HepG2 (cell line): ENCODE results near the gene CRYM. TPM values are rescaled to one million over a fixed set of nuclear protein-coding genes. Genes with fewer than 3 reads are reported as not detected.

Experiments
- ATF1 ChIP-seq: IDR thresholded peaks from 2 replicates; pipeline ENCODE4 v1.6.1; 2016; ENCODE audit warnings: mild to moderate bottlenecking, control low read depth
- BHLHE40 ChIP-seq: IDR thresholded peaks from 2 replicates; pipeline ENCODE4 v1.6.1; 2011; ENCODE audit warnings: low read length, improper control_type of control experiment
- CAMTA2 ChIP-seq: sonication (generic); formaldehyde crosslinking; IDR thresholded peaks from 2 replicates; pipeline ENCODE4 v1.4.0; 2020; ENCODE audit warnings: mild to moderate bottlenecking, missing genetic modification reagents, borderline replicate concordance
- FOXK1 ChIP-seq: sonication (generic); formaldehyde crosslinking; IDR thresholded peaks from 2 replicates; pipeline ENCODE4 v1.4.0; 2020; ENCODE audit warnings: low read depth, missing genetic modification reagents, borderline replicate concordance
- GFI1 ChIP-seq: sonication (generic); formaldehyde crosslinking; IDR thresholded peaks from 2 replicates; pipeline ENCODE4 v1.5.0; 2020; ENCODE audit warnings: missing genetic modification reagents, mild to moderate bottlenecking, borderline replicate concordance
- JUND ChIP-seq: sonication (generic); formaldehyde crosslinking; IDR thresholded peaks from 2 replicates; pipeline ENCODE4 v1.8.0; 2022; ENCODE audit warnings: mild to moderate bottlenecking, missing genetic modification reagents
- NCOA2 ChIP-seq: sonication (generic); formaldehyde crosslinking; IDR thresholded peaks from 2 replicates; pipeline ENCODE4 v1.8.0; 2022; ENCODE audit warnings: inconsistent platforms
- NFE2 ChIP-seq: sonication (generic); formaldehyde crosslinking; IDR thresholded peaks from 2 replicates; pipeline ENCODE4 v1.4.0; 2020; ENCODE audit warnings: missing genetic modification reagents
- NFE2L2 ChIP-seq: fragments of 150-350 bp; IDR thresholded peaks from 2 replicates; pipeline ENCODE4 v1.6.1; 2014; ENCODE audit warnings: low read length
- ONECUT2 ChIP-seq: sonication (generic); formaldehyde crosslinking; IDR thresholded peaks from 2 replicates; pipeline ENCODE4 v1.4.0; 2020; ENCODE audit warnings: missing genetic modification reagents
- RFXANK ChIP-seq: IDR thresholded peaks from 2 replicates; pipeline ENCODE4 v1.6.1; 2016
- SP140L ChIP-seq: sonication (generic); formaldehyde crosslinking; IDR thresholded peaks from 2 replicates; pipeline ENCODE4 v1.4.0; 2020; ENCODE audit warnings: missing genetic modification reagents, borderline replicate concordance
- XRCC5 ChIP-seq: fragments of 200-400 bp; formaldehyde crosslinking; optimal IDR thresholded peaks from 2 replicates; pipeline ENCODE3; 2017; ENCODE audit warnings: mild to moderate bottlenecking, low read length
- ZBTB3 ChIP-seq: sonication (generic); formaldehyde crosslinking; IDR thresholded peaks from 2 replicates; pipeline ENCODE4 v1.4.0; 2020; ENCODE audit warnings: low read depth, mild to moderate bottlenecking, moderate library complexity, missing genetic modification reagents, borderline replicate concordance
- ZKSCAN5 ChIP-seq: sonication (generic); formaldehyde crosslinking; IDR thresholded peaks from 2 replicates; pipeline ENCODE4 v1.5.1; 2020; ENCODE audit warnings: mild to moderate bottlenecking, missing genetic modification reagents
- ZNF24 ChIP-seq: fragments of 450-650 bp; IDR thresholded peaks from 2 replicates; pipeline ENCODE4 v1.6.1; 2017; ENCODE audit warnings: antibody characterized with exemption, mild to moderate bottlenecking
- ZNF451 ChIP-seq: sonication (generic); formaldehyde crosslinking; IDR thresholded peaks from 2 replicates; pipeline ENCODE4 v1.5.0; 2020; ENCODE audit warnings: mild to moderate bottlenecking, missing genetic modification reagents
- ZNF547 ChIP-seq: sonication (generic); formaldehyde crosslinking; IDR thresholded peaks from 2 replicates; pipeline ENCODE4 v1.5.1; 2020; ENCODE audit warnings: mild to moderate bottlenecking, missing genetic modification reagents
- ZSCAN29 ChIP-seq: sonication (generic); formaldehyde crosslinking; conservative IDR thresholded peaks from 2 replicates; pipeline ENCODE4 v1.4.0; 2020; ENCODE audit warnings: mild to moderate bottlenecking, missing genetic modification reagents
- polyA plus RNA-seq, 8 experiments: library from polyadenylated mRNA; depleted of rRNA in 3 of 8; stranded (reverse) in 7 of 8; unstranded in 1 of 8; fragments of >200 nt; fragmentation: Illumina TruSeq in 4 of 8; extraction: Trizol in 4 of 8; gene quantifications; 2 replicates each; pipeline versions ENCODE4 v1.2.1 to v1.2.3, GENCODE V29; 2011 to 2016; ENCODE audit warnings: low read depth in 4 of 8, missing spikeins in 1 of 8, mixed read lengths in 1 of 8; ENCODE audit not compliant: insufficient read depth in 1 of 8
- total RNA-seq, 5 experiments: library from RNA; depleted of rRNA; stranded (reverse); fragments of >200 nt; fragmentation: Illumina TruSeq; extraction: Trizol; gene quantifications; 2 replicates each; pipeline ENCODE4 v1.2.3, GENCODE V29; 2016; ENCODE audit warnings: low read depth in 1 of 5
- TF ChIP-seq, protein P1 (sequence below): sonication (generic); formaldehyde crosslinking; IDR thresholded peaks from 2 replicates; pipeline ENCODE4 v1.5.0; 2020; ENCODE audit warnings: missing genetic modification reagents
- TF ChIP-seq, protein P2 (sequence below): IDR thresholded peaks from 2 replicates; pipeline ENCODE4 v1.6.1; 2012; ENCODE audit warnings: inconsistent platforms
- TF ChIP-seq, protein P3 (sequence below): fragments of 450-650 bp; IDR thresholded peaks from 2 replicates; pipeline ENCODE4 v1.6.1; 2017; ENCODE audit warnings: mild to moderate bottlenecking
- TF ChIP-seq, protein P4 (sequence below): sonication (generic); formaldehyde crosslinking; IDR thresholded peaks from 2 replicates; pipeline ENCODE4 v1.4.0; 2020; ENCODE audit warnings: mild to moderate bottlenecking, missing genetic modification reagents
- TF ChIP-seq, protein P5 (sequence below): sonication (generic); formaldehyde crosslinking; IDR thresholded peaks from 2 replicates; pipeline ENCODE4 v1.9.0; 2022; ENCODE audit warnings: low read depth, missing genetic modification reagents

Gene CRYM
- total and polyA plus RNA-seq, 2 of the 13 experiments (the other 11 are each of a cell fraction or from before 2014, with no cell fraction given) = 1.9 to 2.2 TPM

DNA sequence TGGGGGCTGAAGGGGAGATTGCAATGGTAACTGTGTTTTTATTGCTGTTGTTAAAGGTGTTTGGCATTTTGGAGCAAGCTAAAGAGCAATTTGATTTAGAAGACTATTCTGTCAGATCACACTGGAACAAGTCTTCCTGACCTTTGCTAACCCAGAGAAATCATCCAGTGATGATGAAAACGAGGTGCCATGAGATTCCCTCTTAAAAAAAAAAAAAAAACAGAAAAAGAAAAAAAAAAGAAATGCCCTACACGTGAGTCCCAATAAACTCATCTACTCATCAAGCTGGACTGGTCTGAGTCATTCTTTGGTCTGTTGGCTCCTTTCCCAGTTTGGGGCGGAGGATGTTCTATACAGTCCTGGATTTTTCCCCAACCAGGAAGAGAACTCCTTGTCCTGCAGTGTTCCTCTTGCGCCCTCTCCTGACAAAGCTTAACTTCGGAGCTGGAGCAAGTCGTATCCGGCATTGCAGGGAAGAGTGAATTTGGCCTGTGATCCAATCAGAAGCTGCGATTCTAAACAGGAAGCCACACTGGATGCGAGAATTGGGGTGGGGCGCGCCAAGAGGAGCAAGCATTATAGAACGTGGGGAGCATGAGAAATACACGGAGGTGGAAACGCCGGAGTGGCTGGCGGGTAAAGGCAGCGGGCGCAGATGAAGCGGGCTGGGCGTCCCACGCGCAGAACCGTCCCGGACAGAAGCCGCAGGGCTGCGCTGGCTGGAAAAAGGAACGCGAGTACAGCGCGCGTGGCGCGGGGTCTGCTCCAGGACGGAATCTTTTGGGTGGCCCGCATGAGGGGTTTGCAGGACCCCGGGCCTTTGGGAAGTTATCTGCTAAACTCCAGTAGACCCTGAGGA, 22.4 kb upstream of the CRYM start (continued):
- TF ChIP-seq, protein P1, sequence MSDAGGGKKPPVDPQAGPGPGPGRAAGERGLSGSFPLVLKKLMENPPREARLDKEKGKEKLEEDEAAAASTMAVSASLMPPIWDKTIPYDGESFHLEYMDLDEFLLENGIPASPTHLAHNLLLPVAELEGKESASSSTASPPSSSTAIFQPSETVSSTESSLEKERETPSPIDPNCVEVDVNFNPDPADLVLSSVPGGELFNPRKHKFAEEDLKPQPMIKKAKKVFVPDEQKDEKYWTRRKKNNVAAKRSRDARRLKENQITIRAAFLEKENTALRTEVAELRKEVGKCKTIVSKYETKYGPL (CRISPR knock-in tag) = peak; percentile 28; the same call in 1 of the 2 replicates
- no peak for TF ChIP-seq NFE2 (CRISPR knock-in tag)
- TF ChIP-seq, protein P2, sequence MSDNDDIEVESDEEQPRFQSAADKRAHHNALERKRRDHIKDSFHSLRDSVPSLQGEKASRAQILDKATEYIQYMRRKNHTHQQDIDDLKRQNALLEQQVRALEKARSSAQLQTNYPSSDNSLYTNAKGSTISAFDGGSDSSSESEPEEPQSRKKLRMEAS = peak; percentile 74
- peak; percentile 23; the same call in 1 of the 2 replicates for TF ChIP-seq NFE2L2
- peak; percentile 78; the same call in 1 of the 2 replicates for TF ChIP-seq RFXANK (CRISPR knock-in tag)
- peak; percentile 86; the same call in 1 of the 2 replicates for TF ChIP-seq JUND (CRISPR knock-in tag)
- TF ChIP-seq ZNF451 (CRISPR knock-in tag) = no peak
- peak; percentile 84; the same call in 1 of the 2 replicates for TF ChIP-seq FOXK1
- TF ChIP-seq ZNF24 = peak; percentile 57; the same call in 1 of the 2 replicates
- no peak for TF ChIP-seq CAMTA2 (CRISPR knock-in tag)
- TF ChIP-seq XRCC5 = peak; percentile 97
- TF ChIP-seq NCOA2 (CRISPR knock-in tag) = peak; percentile 72; the same call in 1 of the 2 replicates
- 0 out of 2 replicates have a peak, but pooled peaks have one; percentile 9 for TF ChIP-seq ZKSCAN5 (CRISPR knock-in tag)
- peak; percentile 89; the same call in 1 of the 2 replicates for TF ChIP-seq SP140L
- peak; percentile 47; the same call in 1 of the 2 replicates for TF ChIP-seq ZSCAN29
- TF ChIP-seq, protein P3, sequence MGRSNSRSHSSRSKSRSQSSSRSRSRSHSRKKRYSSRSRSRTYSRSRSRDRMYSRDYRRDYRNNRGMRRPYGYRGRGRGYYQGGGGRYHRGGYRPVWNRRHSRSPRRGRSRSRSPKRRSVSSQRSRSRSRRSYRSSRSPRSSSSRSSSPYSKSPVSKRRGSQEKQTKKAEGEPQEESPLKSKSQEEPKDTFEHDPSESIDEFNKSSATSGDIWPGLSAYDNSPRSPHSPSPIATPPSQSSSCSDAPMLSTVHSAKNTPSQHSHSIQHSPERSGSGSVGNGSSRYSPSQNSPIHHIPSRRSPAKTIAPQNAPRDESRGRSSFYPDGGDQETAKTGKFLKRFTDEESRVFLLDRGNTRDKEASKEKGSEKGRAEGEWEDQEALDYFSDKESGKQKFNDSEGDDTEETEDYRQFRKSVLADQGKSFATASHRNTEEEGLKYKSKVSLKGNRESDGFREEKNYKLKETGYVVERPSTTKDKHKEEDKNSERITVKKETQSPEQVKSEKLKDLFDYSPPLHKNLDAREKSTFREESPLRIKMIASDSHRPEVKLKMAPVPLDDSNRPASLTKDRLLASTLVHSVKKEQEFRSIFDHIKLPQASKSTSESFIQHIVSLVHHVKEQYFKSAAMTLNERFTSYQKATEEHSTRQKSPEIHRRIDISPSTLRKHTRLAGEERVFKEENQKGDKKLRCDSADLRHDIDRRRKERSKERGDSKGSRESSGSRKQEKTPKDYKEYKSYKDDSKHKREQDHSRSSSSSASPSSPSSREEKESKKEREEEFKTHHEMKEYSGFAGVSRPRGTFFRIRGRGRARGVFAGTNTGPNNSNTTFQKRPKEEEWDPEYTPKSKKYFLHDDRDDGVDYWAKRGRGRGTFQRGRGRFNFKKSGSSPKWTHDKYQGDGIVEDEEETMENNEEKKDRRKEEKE = no peak
- peak; percentile 86 for TF ChIP-seq ZBTB3 (CRISPR knock-in tag)
- TF ChIP-seq ATF1 (CRISPR knock-in tag) = peak; percentile 75
- peak; percentile 56 for TF ChIP-seq GFI1 (CRISPR knock-in tag)
- peak; percentile 69 for TF ChIP-seq ZNF547 (CRISPR knock-in tag)
- TF ChIP-seq, protein P4, sequence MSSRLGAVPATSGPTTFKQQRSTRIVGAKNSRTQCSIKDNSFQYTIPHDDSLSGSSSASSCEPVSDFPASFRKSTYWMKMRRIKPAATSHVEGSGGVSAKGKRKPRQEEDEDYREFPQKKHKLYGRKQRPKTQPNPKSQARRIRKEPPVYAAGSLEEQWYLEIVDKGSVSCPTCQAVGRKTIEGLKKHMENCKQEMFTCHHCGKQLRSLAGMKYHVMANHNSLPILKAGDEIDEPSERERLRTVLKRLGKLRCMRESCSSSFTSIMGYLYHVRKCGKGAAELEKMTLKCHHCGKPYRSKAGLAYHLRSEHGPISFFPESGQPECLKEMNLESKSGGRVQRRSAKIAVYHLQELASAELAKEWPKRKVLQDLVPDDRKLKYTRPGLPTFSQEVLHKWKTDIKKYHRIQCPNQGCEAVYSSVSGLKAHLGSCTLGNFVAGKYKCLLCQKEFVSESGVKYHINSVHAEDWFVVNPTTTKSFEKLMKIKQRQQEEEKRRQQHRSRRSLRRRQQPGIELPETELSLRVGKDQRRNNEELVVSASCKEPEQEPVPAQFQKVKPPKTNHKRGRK (CRISPR knock-in tag) = 0 out of 2 replicates have a peak, but pooled peaks have one; percentile 65
- peak; percentile 97 for TF ChIP-seq BHLHE40
- TF ChIP-seq ONECUT2 = no peak
- TF ChIP-seq, protein P5, sequence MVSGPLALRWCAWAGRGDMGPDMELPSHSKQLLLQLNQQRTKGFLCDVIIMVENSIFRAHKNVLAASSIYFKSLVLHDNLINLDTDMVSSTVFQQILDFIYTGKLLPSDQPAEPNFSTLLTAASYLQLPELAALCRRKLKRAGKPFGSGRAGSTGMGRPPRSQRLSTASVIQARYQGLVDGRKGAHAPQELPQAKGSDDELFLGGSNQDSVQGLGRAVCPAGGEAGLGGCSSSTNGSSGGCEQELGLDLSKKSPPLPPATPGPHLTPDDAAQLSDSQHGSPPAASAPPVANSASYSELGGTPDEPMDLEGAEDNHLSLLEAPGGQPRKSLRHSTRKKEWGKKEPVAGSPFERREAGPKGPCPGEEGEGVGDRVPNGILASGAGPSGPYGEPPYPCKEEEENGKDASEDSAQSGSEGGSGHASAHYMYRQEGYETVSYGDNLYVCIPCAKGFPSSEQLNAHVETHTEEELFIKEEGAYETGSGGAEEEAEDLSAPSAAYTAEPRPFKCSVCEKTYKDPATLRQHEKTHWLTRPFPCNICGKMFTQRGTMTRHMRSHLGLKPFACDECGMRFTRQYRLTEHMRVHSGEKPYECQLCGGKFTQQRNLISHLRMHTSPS (CRISPR knock-in tag) = no peak
